Peyer's patch (tissue), 4 donors: ENCODE measurements around the gene FKBP8.

Experiments used
- CTCF ChIP-seq, 6 experiments: fragments of 450-650 bp in 4 of 6; fragments of 200-600 bp in 2 of 6; sonication (generic) in 1 of 6; IDR thresholded peaks; one replicate each; pipeline ENCODE4 v1.5.1; 2017 to 2019; ENCODE audit warnings: antibody characterized with exemption in 6 of 6, mild to moderate bottlenecking in 3 of 6, moderate library complexity in 1 of 6
- POLR2A ChIP-seq, 2 donors: fragments of 450-650 bp; IDR thresholded peaks; one replicate each; pipeline ENCODE4 v1.5.1; 2017; ENCODE audit warnings: antibody characterized with exemption in 2 of 2, mild to moderate bottlenecking in 2 of 2, moderate library complexity in 2 of 2

GRCh38 chr19:18500799-18501198 is 42.6 kb downstream of the FKBP8 start:
- TF ChIP-seq CTCF (IDR thresholded peaks at IDR 0.05) (no peak), POLR2A (IDR thresholded peaks at IDR 0.05) (no peak)
